OCI-LY1 (cell line): ENCODE measurements around the gene ATP8A2.

ENCODE experiments used
- H2AFZ ChIP-seq: fragments of 200-600 bp; sonication (generic), shearing (Covaris generic); 2 replicates; pipeline ENCODE4 v1.6.0; 2014; ENCODE audit warnings: antibody characterized with exemption, mild to moderate bottlenecking, low read length
- H3F3A ChIP-seq: fragments of 200-600 bp; sonication (generic), shearing (Covaris generic); 2 replicates; pipeline ENCODE4 v1.6.0; 2014; ENCODE audit warnings: mild to moderate bottlenecking, antibody characterized with exemption, low read length, moderate library complexity; ENCODE audit not compliant: insufficient read depth
- H3K27ac ChIP-seq: fragments of 200-600 bp; sonication (generic); 2 replicates; pipeline ENCODE4 v1.5.1; 2014; ENCODE audit warnings: low read length, mixed run types, mild to moderate bottlenecking, low read depth; ENCODE audit not compliant: poor library complexity, severe bottlenecking
- H3K27me3 ChIP-seq: fragments of 200-600 bp; sonication (generic); 2 replicates; pipeline ENCODE4 v1.6.0; 2014; ENCODE audit warnings: antibody characterized with exemption, mild to moderate bottlenecking, low read length, moderate library complexity; ENCODE audit not compliant: insufficient read depth
- H3K36me3 ChIP-seq: fragments of 200-600 bp; sonication (generic); 2 replicates; pipeline ENCODE4 v1.6.1; 2014; ENCODE audit warnings: mild to moderate bottlenecking, antibody characterized with exemption, low read length, moderate library complexity, mixed read lengths; ENCODE audit not compliant: insufficient read depth
- H3K4me1 ChIP-seq: fragments of 200-600 bp; sonication (generic); 2 replicates; pipeline ENCODE4 v1.5.1; 2014; ENCODE audit warnings: mild to moderate bottlenecking, low read length, moderate library complexity; ENCODE audit not compliant: insufficient read depth, severe bottlenecking
- H3K4me2 ChIP-seq: fragments of 200-600 bp; sonication (generic), shearing (Covaris generic); 2 replicates; pipeline ENCODE4 v1.6.1; 2014; ENCODE audit warnings: low read length
- H3K4me3 ChIP-seq: fragments of 200-600 bp; sonication (generic); 2 replicates; pipeline ENCODE4 v1.5.1; 2014; ENCODE audit warnings: low read length, low read depth, mild to moderate bottlenecking, mixed read lengths; ENCODE audit not compliant: poor library complexity, severe bottlenecking
- H3K79me2 ChIP-seq: fragments of 200-600 bp; shearing (Covaris generic); 2 replicates; pipeline ENCODE4 v1.6.1; 2016; ENCODE audit warnings: mixed run types, low read length, mixed read lengths; ENCODE audit not compliant: insufficient read depth
- H3K9ac ChIP-seq: fragments of 200-600 bp; sonication (generic), shearing (Covaris generic); 2 replicates; pipeline ENCODE4 v1.6.1; 2014; ENCODE audit warnings: mild to moderate bottlenecking, low read length, mixed read lengths
- H3K9me2 ChIP-seq: fragments of 200-600 bp; sonication (generic), shearing (Covaris generic); 2 replicates; pipeline ENCODE4 v1.6.1; 2014; ENCODE audit warnings: low read depth, mild to moderate bottlenecking, low read length, mixed read lengths
- H3K9me3 ChIP-seq: fragments of 200-600 bp; shearing (Covaris generic); 2 replicates; pipeline ENCODE4 v1.6.1; 2014; ENCODE audit warnings: low read length, mixed read lengths
- H4K20me1 ChIP-seq: fragments of 200-600 bp; sonication (generic), shearing (Covaris generic); 2 replicates; pipeline ENCODE4 v1.6.0; 2016; ENCODE audit warnings: mild to moderate bottlenecking, low read length; ENCODE audit not compliant: insufficient read depth
- CTCF ChIP-seq: fragments of 200-600 bp; sonication (generic), shearing (Covaris generic); IDR thresholded peaks from 2 replicates; pipeline ENCODE4 v1.5.1; 2017; ENCODE audit warnings: mild to moderate bottlenecking, antibody characterized with exemption, low read length, moderate library complexity, mixed read lengths
- EZH2 ChIP-seq: fragments of 200-600 bp; sonication (generic), shearing (Covaris generic); IDR thresholded peaks from 2 replicates; pipeline ENCODE4 v1.8.0; 2017; ENCODE audit warnings: borderline replicate concordance, mixed run types, mild to moderate bottlenecking, antibody characterized with exemption, low read length, moderate library complexity, mixed read lengths

ATP8A2 gene

GRCh38 chr13:25800523-25800922 is 428.7 kb downstream of the ATP8A2 start:
- no peaks in the 10 kb centered on the region for H3K4me1 ChIP-seq
- H3K4me3 ChIP-seq: no peak overlapping the region
- H3K79me2 ChIP-seq: no peaks in the 10 kb centered on the region

GRCh38 chr13:25802579-25802978 is 430.8 kb downstream of the ATP8A2 start:
- Histone ChIP-seq H3K36me3 (no peaks in the 10 kb centered on the region), H3K79me2 (no peaks in the 10 kb centered on the region), H3K4me2 (no peak overlapping the region), H3K9me2 (no peaks in the 10 kb centered on the region), H3K27me3 (no peaks in the 10 kb centered on the region), H3K9me3 (no peaks in the 10 kb centered on the region), H4K20me1 (no peaks in the 10 kb centered on the region), H3K9ac (no peak overlapping the region), H3K4me3 (no peak overlapping the region), H2AFZ (no peak overlapping the region), H3K27ac (no peak overlapping the region), H3K4me1 (no peaks in the 10 kb centered on the region), H3F3A (no peaks in the 10 kb centered on the region)
- no peak for TF ChIP-seq CTCF
- no peak for TF ChIP-seq EZH2

More at GRCh38 chr13:25800523-25800922, 428.7 kb downstream of the ATP8A2 start:
- Histone ChIP-seq H3K36me3 (no peaks in the 10 kb centered on the region), H3K9ac (no peak overlapping the region), H3F3A (no peaks in the 10 kb centered on the region), H3K9me2 (no peaks in the 10 kb centered on the region), H2AFZ (no peak overlapping the region), H3K9me3 (no peaks in the 10 kb centered on the region), H3K27ac (no peak overlapping the region), H3K27me3 (no peaks in the 10 kb centered on the region), H3K4me2 (no peak overlapping the region), H4K20me1 (no peaks in the 10 kb centered on the region)
- TF ChIP-seq EZH2 (no peak), CTCF (no peak)

- Histone ChIP-seq H3K27me3 (no peaks in the 10 kb centered on the region), H3K27ac (no peak overlapping the region), H3K4me3 (no peak overlapping the region), H3K9me2 (no peaks in the 10 kb centered on the region), H2AFZ (no peak overlapping the region), H3K36me3 (no peaks in the 10 kb centered on the region), H4K20me1 (no peaks in the 10 kb centered on the region), H3K9ac (no peak overlapping the region), H3K4me1 (no peaks in the 10 kb centered on the region), H3K79me2 (no peaks in the 10 kb centered on the region), H3K4me2 (no peak overlapping the region), H3K9me3 (no peaks in the 10 kb centered on the region), H3F3A (no peaks in the 10 kb centered on the region)
- TF ChIP-seq EZH2 (no peak), CTCF (no peak)
These were observed 431.9 kb downstream of the ATP8A2 start for GRCh38 chr13:25803641-25804040.
